Esophagus muscularis mucosa (tissue), 4 donors: Measurements from ENCODE around the gene RAB10. TPM values are rescaled to one million over a fixed set of nuclear protein-coding genes. Genes with fewer than 3 reads are reported as not detected.

Source experiments
- DNase-seq: peaks from one replicate; pipeline ENCODE4 v3.0.0-alpha.2; 2017; ENCODE audit errors: extremely low spot score
- H3K27ac ChIP-seq, 4 donors: fragments of 200-600 bp; sonication (generic); replicated peaks in 1 of 4; 1 replicate in 3 of 4; 2 replicates in 1 of 4; pipeline ENCODE4 v1.5.1; 2016 to 2019; ENCODE audit warnings: mild to moderate bottlenecking in 1 of 4
- H3K27me3 ChIP-seq, 4 donors: fragments of 200-600 bp; sonication (generic); one replicate each; pipeline versions ENCODE4 v1.5.1 to v1.6.0; 2016 to 2019
- H3K36me3 ChIP-seq, 4 donors: fragments of 200-600 bp; sonication (generic); one replicate each; pipeline ENCODE4 v1.5.1; 2016 to 2019
- H3K4me1 ChIP-seq, 4 donors: fragments of 200-600 bp; sonication (generic); one replicate each; pipeline ENCODE4 v1.5.1; 2016 to 2019
- H3K4me3 ChIP-seq, 4 donors: fragments of 200-600 bp; sonication (generic); 1 replicate in 2 of 4; 2 replicates in 2 of 4; pipeline ENCODE4 v1.5.1; 2016 to 2019; ENCODE audit warnings: mild to moderate bottlenecking in 4 of 4, moderate library complexity in 1 of 4
- H3K9me3 ChIP-seq, 4 donors: fragments of 200-600 bp; sonication (generic); 1 replicate in 3 of 4; 2 replicates in 1 of 4; pipeline ENCODE4 v1.5.1; 2016 to 2019
- EP300 ChIP-seq: sonication (generic); formaldehyde crosslinking; IDR thresholded peaks from one replicate; pipeline ENCODE4 v1.6.1; 2017; ENCODE audit warnings: antibody characterized with exemption
- POLR2A ChIP-seq: fragments of 450-650 bp; IDR thresholded peaks from one replicate; pipeline ENCODE4 v1.6.1; 2017; ENCODE audit warnings: antibody characterized with exemption, moderate library complexity, mild to moderate bottlenecking, low read depth
- POLR2AphosphoS5 ChIP-seq, 2 donors: sonication (generic); formaldehyde crosslinking; IDR thresholded peaks; one replicate each; pipeline ENCODE4 v1.6.1; 2017; ENCODE audit warnings: antibody characterized with exemption in 2 of 2
- WGBS: methylation state at CpG from one replicate; pipeline ENCODE4 v1.1.5; 2018; 5-methylcytosine and 5-hydroxymethylcytosine counted together
- intact Hi-C: fragments of 100-400 bp; cut with DNase I; formaldehyde crosslinking; loops from one replicate; pipeline ENCODE4 v1.15.1; 2023
- total RNA-seq, 4 donors: library from RNA; depleted of rRNA; stranded (reverse); fragments of >200 nt; gene quantifications; one replicate each; pipeline versions ENCODE4 v1.1.0 to v1.2.1, GENCODE V29; 2016
- TF ChIP-seq, protein P1 (sequence below), 3 experiments: fragments of 200-600 bp in 2 of 3; fragments of 450-650 bp in 1 of 3; sonication (generic) in 2 of 3; IDR thresholded peaks; one replicate each; pipeline ENCODE4 v1.5.1; 2017 to 2019; ENCODE audit warnings: antibody characterized with exemption in 3 of 3, mild to moderate bottlenecking in 2 of 3, moderate library complexity in 1 of 3

RAB10 gene
- total RNA-seq, 4 donors from 2014 or later: 91.0 to 106 (median 98.1) TPM

DNA sequence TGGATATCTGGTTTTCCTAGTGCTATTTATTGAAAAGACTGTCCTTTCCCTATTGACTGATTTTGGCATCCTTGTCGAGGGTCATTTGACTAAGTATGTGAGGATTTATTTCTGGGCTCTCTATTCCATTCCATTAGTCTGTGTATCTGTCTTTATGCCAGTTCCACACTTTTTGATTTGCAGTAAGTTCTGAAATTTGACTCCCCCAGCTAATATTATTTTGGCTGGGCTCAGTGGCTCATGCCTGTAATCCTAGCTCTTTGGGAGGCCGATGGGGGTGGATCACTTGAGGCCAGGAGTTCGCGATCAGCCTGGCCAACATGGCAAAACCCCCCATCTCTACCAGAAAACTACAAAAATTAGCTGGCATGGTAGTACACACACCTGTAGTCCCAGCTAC lies 92.2 kb downstream of the RAB10 start:
- TF ChIP-seq EP300 (no peak), POLR2A (no peak), POLR2AphosphoS5 (IDR thresholded peaks at IDR 0.05) (no peak)
- TF ChIP-seq, protein P1, sequence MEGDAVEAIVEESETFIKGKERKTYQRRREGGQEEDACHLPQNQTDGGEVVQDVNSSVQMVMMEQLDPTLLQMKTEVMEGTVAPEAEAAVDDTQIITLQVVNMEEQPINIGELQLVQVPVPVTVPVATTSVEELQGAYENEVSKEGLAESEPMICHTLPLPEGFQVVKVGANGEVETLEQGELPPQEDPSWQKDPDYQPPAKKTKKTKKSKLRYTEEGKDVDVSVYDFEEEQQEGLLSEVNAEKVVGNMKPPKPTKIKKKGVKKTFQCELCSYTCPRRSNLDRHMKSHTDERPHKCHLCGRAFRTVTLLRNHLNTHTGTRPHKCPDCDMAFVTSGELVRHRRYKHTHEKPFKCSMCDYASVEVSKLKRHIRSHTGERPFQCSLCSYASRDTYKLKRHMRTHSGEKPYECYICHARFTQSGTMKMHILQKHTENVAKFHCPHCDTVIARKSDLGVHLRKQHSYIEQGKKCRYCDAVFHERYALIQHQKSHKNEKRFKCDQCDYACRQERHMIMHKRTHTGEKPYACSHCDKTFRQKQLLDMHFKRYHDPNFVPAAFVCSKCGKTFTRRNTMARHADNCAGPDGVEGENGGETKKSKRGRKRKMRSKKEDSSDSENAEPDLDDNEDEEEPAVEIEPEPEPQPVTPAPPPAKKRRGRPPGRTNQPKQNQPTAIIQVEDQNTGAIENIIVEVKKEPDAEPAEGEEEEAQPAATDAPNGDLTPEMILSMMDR (IDR thresholded peaks at IDR 0.05): no peak
- no peak for DNase-seq
- Histone ChIP-seq H3K9me3 (no peaks in the 10 kb centered on the region), H3K4me1 (peaks cover 0 to 12% (median 10%) of the 10 kb centered on the region in 4 donors), H3K27ac (no peak overlapping the region), H3K36me3 (peaks cover 7 to 14% (median 9%) of the 10 kb centered on the region in 4 donors), H3K27me3 (no peaks in the 10 kb centered on the region), H3K4me3 (no peak overlapping the region)
- WGBS: 88% methylated on average over 4 of the region's 4 CpGs
- intact Hi-C loops: no loop called here

DNA sequence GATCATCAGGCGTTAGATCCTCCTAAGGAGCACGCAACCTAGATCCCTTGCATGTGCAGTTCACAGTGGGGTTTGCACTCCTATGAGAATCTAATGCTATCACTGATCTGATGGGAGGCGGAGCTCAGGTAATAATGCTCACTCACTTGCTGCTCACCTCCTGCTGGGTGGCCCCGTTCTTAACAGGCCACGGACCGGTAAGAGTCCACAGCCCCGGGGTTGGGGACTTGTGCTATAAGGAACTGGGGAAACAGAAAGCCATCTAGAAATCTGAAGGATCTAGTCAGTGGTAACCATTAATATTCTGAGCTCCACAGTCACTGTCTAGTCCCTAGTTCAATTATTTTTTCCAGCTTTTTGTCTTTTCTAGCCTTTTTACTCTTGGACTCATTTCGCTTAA lies 94.3 kb downstream of the RAB10 start:
- WGBS: 93% methylated on average over 7 of the region's 8 CpGs
- DNase-seq: no peak
- peaks cover 0 to 12% (median 2%) of the 10 kb centered on the region in 4 donors for H3K4me1 ChIP-seq
- H3K9me3 ChIP-seq: no peaks in the 10 kb centered on the region
- H3K27ac ChIP-seq: no peak overlapping the region
- no peaks in the 10 kb centered on the region for H3K27me3 ChIP-seq
- intact Hi-C loops: no loop called here
- H3K36me3 ChIP-seq: peaks cover 7 to 16% (median 11%) of the 10 kb centered on the region in 4 donors
- no peak overlapping the region for H3K4me3 ChIP-seq
- no peak for TF ChIP-seq POLR2A
- TF ChIP-seq EP300: no peak

- WGBS: 86% methylated on average over 3 of the region's 3 CpGs
- Histone ChIP-seq H3K36me3 (peaks cover 7 to 42% (median 23%) of the 10 kb centered on the region in 4 donors), H3K27ac (no peak overlapping the region), H3K4me1 (peaks cover 0 to 9% (median 2%) of the 10 kb centered on the region in 4 donors), H3K27me3 (no peaks in the 10 kb centered on the region), H3K4me3 (no peak overlapping the region), H3K9me3 (no peaks in the 10 kb centered on the region)
- intact Hi-C loops: no loop called here
- DNase-seq: no peak
- TF ChIP-seq POLR2AphosphoS5 (IDR thresholded peaks at IDR 0.05) (no peak), POLR2A (no peak), EP300 (no peak)
- TF ChIP-seq, protein P1 (IDR thresholded peaks at IDR 0.05): no peak
Observed at GRCh38 chr2:26130763-26131162, 96.9 kb downstream of the RAB10 start.

DNA sequence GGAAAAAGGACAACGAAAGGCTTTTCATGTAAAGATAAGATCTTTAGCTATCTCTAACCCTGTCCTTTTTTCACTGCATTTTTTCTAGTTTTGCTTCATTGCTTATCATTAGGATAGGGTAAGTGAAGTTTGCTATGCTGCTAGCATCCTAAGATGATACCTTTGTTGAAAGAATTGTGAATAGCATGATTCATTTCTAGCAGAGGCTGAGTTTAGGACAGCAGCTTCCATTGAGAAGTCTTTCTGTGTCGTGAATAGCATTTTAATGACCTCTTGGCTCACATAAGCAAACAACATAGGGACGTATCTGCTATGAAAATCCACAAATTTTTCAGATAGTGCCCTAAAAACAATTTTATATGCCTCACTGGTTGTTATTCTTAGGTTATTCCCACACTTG lies 102.6 kb downstream of the RAB10 start:
- intact Hi-C loops: no loop called here
- TF ChIP-seq POLR2A: no peak
- TF ChIP-seq, protein P1 (IDR thresholded peaks at IDR 0.05): no peak
- no peak for TF ChIP-seq POLR2AphosphoS5 (IDR thresholded peaks at IDR 0.05)
- no peak for TF ChIP-seq EP300
- no peaks in the 10 kb centered on the region for H3K9me3 ChIP-seq
- H3K27me3 ChIP-seq: no peaks in the 10 kb centered on the region
- no peaks in the 10 kb centered on the region for H3K4me1 ChIP-seq
- peaks cover 0 to 39% (median 18%) of the 10 kb centered on the region in 4 donors for H3K36me3 ChIP-seq
- H3K27ac ChIP-seq: no peak overlapping the region
- H3K4me3 ChIP-seq: no peak overlapping the region
- no peak for DNase-seq
- 62% methylated on average over 3 of the region's 3 CpGs for WGBS

DNA sequence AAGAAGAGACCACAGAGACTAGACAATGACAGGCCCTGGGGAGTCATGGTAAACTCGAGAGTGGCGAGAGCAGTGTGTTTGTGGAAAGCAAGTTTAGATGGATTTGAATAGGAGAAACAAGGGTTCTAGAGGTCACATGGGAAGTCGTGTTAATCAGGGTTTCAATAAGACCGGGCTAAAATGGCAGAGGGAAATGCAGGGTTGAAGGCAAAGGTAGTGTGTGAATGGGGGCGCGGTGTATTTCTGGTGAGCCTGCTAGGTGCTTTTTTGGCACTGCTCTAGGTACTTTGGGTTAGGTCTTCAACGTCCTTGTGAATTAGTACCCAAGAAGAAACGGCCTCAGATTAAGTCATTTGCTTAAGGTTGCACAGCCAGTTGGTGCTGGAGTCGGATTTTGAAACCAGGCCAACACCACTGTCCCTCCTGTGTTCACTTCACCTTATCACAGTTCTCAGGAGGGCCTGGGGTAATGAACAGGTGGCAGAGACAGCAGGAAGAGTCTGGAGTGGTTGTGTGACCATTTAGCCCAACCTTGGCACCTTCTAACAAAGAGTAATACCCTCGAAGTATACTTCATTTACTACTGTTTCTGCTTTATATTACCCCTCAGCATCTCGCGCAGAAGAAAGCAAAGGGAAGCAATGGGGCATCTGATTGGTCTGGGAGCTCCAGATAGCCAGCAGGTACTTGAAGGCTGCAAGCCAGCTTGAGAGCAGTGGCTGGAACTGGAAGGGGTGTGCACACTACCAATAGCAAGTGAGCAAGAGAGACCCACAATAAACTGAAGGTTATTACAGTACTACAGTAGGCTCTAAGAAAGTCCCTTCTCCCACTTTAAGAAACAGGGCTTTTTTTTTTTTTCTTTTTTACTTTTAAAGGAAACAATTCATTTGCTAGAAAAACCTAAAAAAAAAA lies 105.6 kb downstream of the RAB10 start:
- H3K27me3 ChIP-seq: no peaks in the 10 kb centered on the region
- no peak for DNase-seq
- peaks cover 0 to 23% (median 11%) of the 10 kb centered on the region in 4 donors for H3K36me3 ChIP-seq
- H3K27ac ChIP-seq: no peak overlapping the region
- TF ChIP-seq EP300: no peak
- TF ChIP-seq, protein P1 (IDR thresholded peaks at IDR 0.05): no peak
- no peak for TF ChIP-seq POLR2A
- no peak for TF ChIP-seq POLR2AphosphoS5 (IDR thresholded peaks at IDR 0.05)
- H3K4me1 ChIP-seq: no peaks in the 10 kb centered on the region
- WGBS: 80% methylated on average over 12 of the region's 12 CpGs
- H3K9me3 ChIP-seq: no peaks in the 10 kb centered on the region
- intact Hi-C loops: no loop called here
- H3K4me3 ChIP-seq: no peak overlapping the region
